ENCODE measurements around the gene EVI2A.
"Not testable (repeated sequence)": the region's sequence is repeated elsewhere in the genome, so short reads cannot be mapped to it uniquely, and the experiment has no call there.

Gene EVI2A

GRCh38 chr17:31293581-31293980, 27.8 kb downstream of the EVI2A start:
- TF ChIP-seq CTCF (IDR thresholded peaks at IDR 0.05; ENCODE audit: low read depth, low read length, missing control alignments) = no peak
- no peak for DNase-seq (ENCODE audit: low read depth)
- no peak overlapping the region for H3K4me3 ChIP-seq (ENCODE audit: low read depth, low read length)

GRCh38 chr17:31291820-31292219, 29.6 kb downstream of the EVI2A start:
- DNase-seq (ENCODE audit: low read depth) = no peak
- no peak for TF ChIP-seq CTCF (IDR thresholded peaks at IDR 0.05; ENCODE audit: low read depth, low read length, missing control alignments)

GRCh38 chr17:31289790-31290189, 31.6 kb downstream of the EVI2A start:
- H3K4me3 ChIP-seq (ENCODE audit: low read depth, low read length) = no peak overlapping the region
- no peak for TF ChIP-seq CTCF (IDR thresholded peaks at IDR 0.05; ENCODE audit: low read depth, low read length, missing control alignments)
- DNase-seq (ENCODE audit: low read depth) = no peak

More at GRCh38 chr17:31291820-31292219, 29.6 kb downstream of the EVI2A start:
- no peak overlapping the region for H3K4me3 ChIP-seq (ENCODE audit: low read depth, low read length)

DNA sequence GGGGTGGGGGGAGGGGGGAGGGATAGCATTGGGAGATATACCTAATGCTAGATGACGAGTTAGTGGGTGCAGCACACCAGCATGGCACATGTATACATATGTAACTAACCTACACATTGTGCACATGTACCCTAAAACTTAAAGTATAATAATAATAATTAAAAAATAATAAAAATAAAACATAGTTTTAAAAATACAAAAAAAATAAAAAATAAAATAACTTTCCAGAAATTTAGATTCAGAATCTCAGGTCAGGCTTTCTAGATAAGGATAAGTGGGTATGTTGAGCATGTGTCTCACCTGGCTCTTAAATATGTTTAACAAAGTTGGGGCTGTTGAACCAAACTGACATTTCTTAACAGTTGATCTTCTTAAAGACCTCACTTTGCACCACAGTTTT, 33.5 kb downstream of the EVI2A start:
- DNase-seq (ENCODE audit: low read depth); H3K4me3 ChIP-seq (ENCODE audit: low read depth, low read length): not testable (repeated sequence)

GRCh38 chr17:31286587-31286986, 34.8 kb downstream of the EVI2A start:
- H3K4me3 ChIP-seq (ENCODE audit: low read depth, low read length) = no peak overlapping the region
- no peak for DNase-seq (ENCODE audit: low read depth)

DNA sequence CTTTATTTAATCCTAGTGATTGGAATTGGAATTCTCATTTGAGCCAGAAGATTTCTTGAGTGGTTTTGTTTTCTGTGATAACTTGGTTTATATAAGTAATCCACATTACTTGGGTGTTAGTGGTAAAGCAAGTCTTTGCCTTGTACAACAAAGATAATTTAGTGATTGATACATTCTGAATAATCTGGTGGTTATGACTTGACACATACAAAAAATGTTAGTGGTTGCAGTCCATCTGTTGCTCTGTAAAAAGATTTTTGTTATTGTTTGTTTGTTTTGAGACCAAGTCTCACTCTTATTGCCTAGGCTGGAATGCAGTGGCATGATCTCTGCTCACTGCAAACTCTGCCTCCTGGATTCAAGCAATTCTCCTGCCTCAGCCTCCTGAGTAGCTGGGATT, 37.6 kb downstream of the EVI2A start:
- no peak overlapping the region for H3K4me3 ChIP-seq (ENCODE audit: low read depth, low read length)
- no peak for TF ChIP-seq CTCF (IDR thresholded peaks at IDR 0.05; ENCODE audit: low read depth, low read length, missing control alignments)
- DNase-seq (ENCODE audit: low read depth) = no peak

More at GRCh38 chr17:31286587-31286986, 34.8 kb downstream of the EVI2A start:
- TF ChIP-seq CTCF (IDR thresholded peaks at IDR 0.05; ENCODE audit: low read depth, low read length, missing control alignments) = no peak

DNA sequence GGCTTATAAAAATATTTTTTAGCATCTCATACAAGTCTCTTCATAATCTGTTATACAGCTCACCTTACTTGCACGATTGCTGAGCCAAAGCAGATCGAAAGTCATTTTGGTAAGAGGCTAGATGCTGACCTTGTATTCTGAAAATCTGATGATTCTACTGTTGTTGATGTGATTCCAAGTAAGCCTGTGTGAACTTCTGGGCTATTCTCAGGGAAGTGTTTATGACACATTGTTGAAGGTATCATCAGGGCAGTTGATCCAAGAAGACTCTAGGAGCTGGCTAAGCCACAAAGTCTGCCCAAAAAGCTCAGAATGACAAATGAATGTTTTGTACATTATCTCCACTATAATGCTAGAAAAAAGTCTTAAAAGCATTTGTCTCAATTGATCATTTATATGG, 40.4 kb downstream of the EVI2A start:
- no peak for TF ChIP-seq CTCF (IDR thresholded peaks at IDR 0.05; ENCODE audit: low read depth, low read length, missing control alignments)
- H3K4me3 ChIP-seq (ENCODE audit: low read depth, low read length) = no peak overlapping the region
- no peak for DNase-seq (ENCODE audit: low read depth)

GRCh38 chr17:31279401-31279800, 42.0 kb downstream of the EVI2A start:
- DNase-seq (ENCODE audit: low read depth) = no peak
- no peak for TF ChIP-seq CTCF (IDR thresholded peaks at IDR 0.05; ENCODE audit: low read depth, low read length, missing control alignments)
- no peak overlapping the region for H3K4me3 ChIP-seq (ENCODE audit: low read depth, low read length)
